ENCODE results near the gene SLC29A1.

DNA sequence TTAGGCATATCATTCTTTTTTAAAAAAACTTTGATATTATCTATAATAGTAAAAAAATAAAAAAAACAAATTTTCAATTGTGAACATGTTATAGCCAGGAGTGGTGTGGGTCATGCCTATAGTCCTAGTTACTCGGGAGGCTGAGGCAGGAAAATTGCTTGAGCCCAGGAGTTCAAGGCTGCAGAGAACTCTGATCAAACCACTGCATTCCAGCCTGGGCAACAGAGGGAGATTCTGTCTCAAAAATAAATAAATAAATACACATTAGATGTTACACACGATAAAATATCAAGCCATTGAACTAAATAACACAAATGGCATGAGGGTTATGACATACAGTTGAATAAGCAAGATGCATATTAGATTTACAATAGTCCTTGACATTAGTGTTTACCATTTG lies 34.6 kb upstream of the SLC29A1 start:
- TF ChIP-seq CTCF (IDR thresholded peaks at IDR 0.05) = no peak
- TF ChIP-seq EP300 (IDR thresholded peaks at IDR 0.05) = no peak
- TF ChIP-seq MAX (IDR thresholded peaks at IDR 0.05) = no peak
- TF ChIP-seq POLR2A (IDR thresholded peaks at IDR 0.05; ENCODE audit: low read length) = no peak
- TF ChIP-seq RCOR1 (IDR thresholded peaks at IDR 0.05; ENCODE audit: low read depth, low read length) = no peak
- no peak for TF ChIP-seq CEBPB (IDR thresholded peaks at IDR 0.05)
- TF ChIP-seq MAFK (IDR thresholded peaks at IDR 0.05; ENCODE audit: partially characterized antibody) = no peak
- TF ChIP-seq RAD21 (conservative IDR thresholded peaks at IDR 0.05 in 1 of 2, IDR thresholded peaks at IDR 0.05 in 1 of 2) = no peak
- TF ChIP-seq ESRRA (IDR thresholded peaks at IDR 0.05; ENCODE audit: borderline replicate concordance, low read length) = no peak
- TF ChIP-seq USF2 (IDR thresholded peaks at IDR 0.05) = no peak
- TF ChIP-seq BCL3 (IDR thresholded peaks at IDR 0.05) = no peak
- no peak for TF ChIP-seq PHF8 (IDR thresholded peaks at IDR 0.05; ENCODE audit: borderline replicate concordance, low read depth)
